ENCODE measurements around the gene EDN2.

The EDN2 gene

GRCh38 chr1:41511239-41511540 is 26.7 kb upstream of the EDN2 start:
- Histone ChIP-seq H3F3A (ENCODE audit: insufficient read depth, low read length) (no peaks in the 10 kb centered on the region), H3K79me2 (ENCODE audit: low read length) (no peaks in the 10 kb centered on the region), H3K9ac (ENCODE audit: low read length) (no peak overlapping the region), H3K36me3 (replicated peaks; ENCODE audit: insufficient read depth, low read length) (no peaks in the 10 kb centered on the region), H3K4me3 (ENCODE audit: low read length) (no peak overlapping the region), H4K20me1 (ENCODE audit: insufficient read depth, low read length) (no peaks in the 10 kb centered on the region), H3K4me2 (ENCODE audit: low read depth, low read length) (no peak overlapping the region), H3K27me3 (replicated peaks; ENCODE audit: insufficient read depth, low read length) (no peaks in the 10 kb centered on the region), H3K9me3 (replicated peaks; ENCODE audit: insufficient read depth, low read length) (no peaks in the 10 kb centered on the region), H3K9me2 (replicated peaks; ENCODE audit: insufficient read depth, low read length) (no peaks in the 10 kb centered on the region), H2AFZ (ENCODE audit: low read length) (no peak overlapping the region), H3K4me1 (ENCODE audit: low read length) (peaks cover 10% of the 10 kb centered on the region), H3K27ac (ENCODE audit: low read length) (no peak overlapping the region)
- no peak for DNase-seq
- TF ChIP-seq, protein P1, sequence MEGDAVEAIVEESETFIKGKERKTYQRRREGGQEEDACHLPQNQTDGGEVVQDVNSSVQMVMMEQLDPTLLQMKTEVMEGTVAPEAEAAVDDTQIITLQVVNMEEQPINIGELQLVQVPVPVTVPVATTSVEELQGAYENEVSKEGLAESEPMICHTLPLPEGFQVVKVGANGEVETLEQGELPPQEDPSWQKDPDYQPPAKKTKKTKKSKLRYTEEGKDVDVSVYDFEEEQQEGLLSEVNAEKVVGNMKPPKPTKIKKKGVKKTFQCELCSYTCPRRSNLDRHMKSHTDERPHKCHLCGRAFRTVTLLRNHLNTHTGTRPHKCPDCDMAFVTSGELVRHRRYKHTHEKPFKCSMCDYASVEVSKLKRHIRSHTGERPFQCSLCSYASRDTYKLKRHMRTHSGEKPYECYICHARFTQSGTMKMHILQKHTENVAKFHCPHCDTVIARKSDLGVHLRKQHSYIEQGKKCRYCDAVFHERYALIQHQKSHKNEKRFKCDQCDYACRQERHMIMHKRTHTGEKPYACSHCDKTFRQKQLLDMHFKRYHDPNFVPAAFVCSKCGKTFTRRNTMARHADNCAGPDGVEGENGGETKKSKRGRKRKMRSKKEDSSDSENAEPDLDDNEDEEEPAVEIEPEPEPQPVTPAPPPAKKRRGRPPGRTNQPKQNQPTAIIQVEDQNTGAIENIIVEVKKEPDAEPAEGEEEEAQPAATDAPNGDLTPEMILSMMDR (IDR thresholded peaks at IDR 0.05; ENCODE audit: low read length), result no peak
- no peak for TF ChIP-seq EZH2phosphoT487 (IDR thresholded peaks at IDR 0.05; ENCODE audit: low read length)
- no peak for TF ChIP-seq EZH2 (optimal IDR thresholded peaks at IDR 0.05; ENCODE audit: low read depth, low read length)

DNA sequence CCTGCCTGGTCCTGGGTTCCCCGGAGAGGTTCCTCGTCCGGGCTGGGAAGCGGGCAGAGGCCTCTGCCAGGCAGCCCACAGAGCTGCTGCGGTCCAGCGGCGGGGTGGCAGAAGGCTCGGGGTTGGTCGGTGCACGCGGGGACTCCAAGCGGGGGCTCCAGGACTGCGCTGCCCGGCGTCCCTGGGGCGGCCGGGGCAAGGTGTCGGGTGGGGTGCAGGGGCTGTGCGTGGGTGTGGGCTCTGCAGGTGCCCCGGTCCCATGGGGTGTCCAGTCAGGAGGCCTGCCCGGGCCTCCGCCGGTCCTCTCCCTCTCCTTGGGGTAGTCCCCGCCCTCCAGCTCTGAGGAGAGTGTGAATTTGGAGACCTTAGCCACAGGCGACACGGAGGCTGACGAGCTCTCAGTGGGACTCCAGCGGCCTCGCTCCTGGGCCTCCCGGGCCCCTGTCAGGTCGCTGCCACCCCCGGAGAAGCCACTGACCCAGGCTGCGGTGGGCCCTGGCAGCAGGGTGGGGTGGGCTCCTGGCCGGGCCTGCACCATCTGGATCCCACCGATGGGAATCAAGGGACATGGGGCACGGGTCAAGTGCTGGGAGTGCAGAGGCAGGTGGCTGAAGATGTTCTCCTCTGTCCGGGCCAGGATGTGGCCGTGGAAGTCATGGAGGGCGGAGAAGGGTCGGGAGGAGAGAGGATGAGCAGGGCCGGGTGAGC is 26.2 kb upstream of the EDN2 start:
- Histone ChIP-seq H3K4me3 (ENCODE audit: low read length) (no peak overlapping the region), H3K9me3 (replicated peaks; ENCODE audit: insufficient read depth, low read length) (no peaks in the 10 kb centered on the region), H3K4me2 (ENCODE audit: low read depth, low read length) (no peak overlapping the region), H3K9ac (ENCODE audit: low read length) (no peak overlapping the region), H3K36me3 (replicated peaks; ENCODE audit: insufficient read depth, low read length) (no peaks in the 10 kb centered on the region), H3K9me2 (replicated peaks; ENCODE audit: insufficient read depth, low read length) (no peaks in the 10 kb centered on the region), H3K27ac (ENCODE audit: low read length) (no peak overlapping the region), H4K20me1 (ENCODE audit: insufficient read depth, low read length) (no peaks in the 10 kb centered on the region), H3K4me1 (ENCODE audit: low read length) (peaks cover 7% of the 10 kb centered on the region), H3K27me3 (replicated peaks; ENCODE audit: insufficient read depth, low read length) (no peaks in the 10 kb centered on the region), H2AFZ (ENCODE audit: low read length) (no peak overlapping the region), H3F3A (ENCODE audit: insufficient read depth, low read length) (no peaks in the 10 kb centered on the region), H3K79me2 (ENCODE audit: low read length) (no peaks in the 10 kb centered on the region)
- DNase-seq, result no peak
- TF ChIP-seq EZH2 (optimal IDR thresholded peaks at IDR 0.05; ENCODE audit: low read depth, low read length) (no peak), EZH2phosphoT487 (IDR thresholded peaks at IDR 0.05; ENCODE audit: low read length) (no peak)
- TF ChIP-seq, protein P1 (IDR thresholded peaks at IDR 0.05; ENCODE audit: low read length), result no peak

DNA sequence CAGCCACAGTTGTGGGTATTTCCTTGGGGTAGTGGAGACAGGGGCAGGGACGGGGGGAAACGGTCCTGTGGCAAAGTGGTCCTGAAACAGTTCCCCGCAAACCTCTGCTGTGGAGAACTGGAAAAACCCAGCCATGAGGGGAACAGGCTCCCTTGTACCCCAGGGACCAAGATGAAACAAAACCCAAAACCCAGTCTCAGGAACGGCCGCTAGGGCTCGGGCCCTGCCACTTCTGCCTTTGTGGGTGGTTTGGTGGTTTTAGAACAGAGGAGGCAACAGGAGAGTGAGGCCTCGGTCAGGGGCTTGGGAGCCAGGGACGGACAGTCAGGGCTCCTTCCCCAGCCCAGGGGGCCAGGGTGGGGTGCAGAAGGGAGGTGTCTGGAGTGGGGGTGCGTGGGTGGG is 24.8 kb upstream of the EDN2 start:
- Histone ChIP-seq H3K9ac (ENCODE audit: low read length) (no peak overlapping the region), H3K9me2 (replicated peaks; ENCODE audit: insufficient read depth, low read length) (no peaks in the 10 kb centered on the region), H3K4me3 (ENCODE audit: low read length) (no peak overlapping the region), H3K4me2 (ENCODE audit: low read depth, low read length) (no peak overlapping the region), H3F3A (ENCODE audit: insufficient read depth, low read length) (no peaks in the 10 kb centered on the region), H4K20me1 (ENCODE audit: insufficient read depth, low read length) (no peaks in the 10 kb centered on the region), H2AFZ (ENCODE audit: low read length) (no peak overlapping the region), H3K27ac (ENCODE audit: low read length) (no peak overlapping the region), H3K79me2 (ENCODE audit: low read length) (no peaks in the 10 kb centered on the region), H3K27me3 (replicated peaks; ENCODE audit: insufficient read depth, low read length) (no peaks in the 10 kb centered on the region), H3K36me3 (replicated peaks; ENCODE audit: insufficient read depth, low read length) (no peaks in the 10 kb centered on the region), H3K4me1 (ENCODE audit: low read length) (peaks cover 8% of the 10 kb centered on the region), H3K9me3 (replicated peaks; ENCODE audit: insufficient read depth, low read length) (no peaks in the 10 kb centered on the region)
- TF ChIP-seq, protein P1 (IDR thresholded peaks at IDR 0.05; ENCODE audit: low read length), result no peak
- no peak for TF ChIP-seq EZH2 (optimal IDR thresholded peaks at IDR 0.05; ENCODE audit: low read depth, low read length)
- no peak for TF ChIP-seq EZH2phosphoT487 (IDR thresholded peaks at IDR 0.05; ENCODE audit: low read length)
- no peak for DNase-seq
